Aorta (tissue), 5 donors: Measurements from ENCODE around the gene PPTC7. TPM values are rescaled to one million over a fixed set of nuclear protein-coding genes. Genes with fewer than 3 reads are reported as not detected.
"Not testable (repeated sequence)": the region's sequence is repeated elsewhere in the genome, so short reads cannot be mapped to it uniquely, and the experiment has no call there.

Source experiments
- ATAC-seq: fragments of 200-7000 bp; cut with Tn5 transposase; one replicate; pipeline ENCODE4 v1.9.1; 2022; ENCODE audit warnings: moderate library complexity; ENCODE audit not compliant: low FRiP score
- DNase-seq, 2 donors: peaks; one replicate each; pipeline ENCODE4 v3.0.0-alpha.2; 2020
- H3K27ac ChIP-seq, 2 donors: one replicate each; pipeline ENCODE4 v1.5.1; 2013; ENCODE audit warnings: low read length in 2 of 2, mild to moderate bottlenecking in 2 of 2, moderate library complexity in 2 of 2, control low read depth in 1 of 2, inconsistent platforms in 1 of 2, low read depth in 1 of 2
- H3K27me3 ChIP-seq, 2 donors: one replicate each; pipeline ENCODE4 v1.6.1; 2013; ENCODE audit warnings: control low read depth in 1 of 2, low read length in 1 of 2, mild to moderate bottlenecking in 1 of 2, moderate library complexity in 1 of 2; ENCODE audit not compliant: insufficient read depth in 2 of 2, control insufficient read depth in 1 of 2
- H3K36me3 ChIP-seq, 2 donors: one replicate each; pipeline ENCODE4 v1.6.1; 2013; ENCODE audit warnings: control low read depth in 1 of 2, low read length in 1 of 2, mild to moderate bottlenecking in 1 of 2; ENCODE audit not compliant: insufficient read depth in 2 of 2, control insufficient read depth in 1 of 2
- H3K4me1 ChIP-seq, 2 donors: one replicate each; pipeline ENCODE4 v1.6.1; 2013; ENCODE audit warnings: low read length in 2 of 2, control low read depth in 1 of 2, mild to moderate bottlenecking in 1 of 2, moderate library complexity in 1 of 2; ENCODE audit not compliant: insufficient read depth in 2 of 2, control insufficient read depth in 1 of 2
- H3K4me3 ChIP-seq, 2 donors: one replicate each; pipeline ENCODE4 v1.5.1; 2013; ENCODE audit warnings: low read length in 2 of 2, control low read depth in 1 of 2, mild to moderate bottlenecking in 1 of 2
- H3K9me3 ChIP-seq: one replicate; pipeline ENCODE4 v1.6.1; 2013; ENCODE audit warnings: mild to moderate bottlenecking, low read length; ENCODE audit not compliant: control insufficient read depth
- WGBS, 2 donors: extraction: QIAGEN DNeasy Blood & Tissue Kit; methylation state at CpG; one replicate each; pipeline ENCODE4 v1.1.7; 2013; 5-methylcytosine and 5-hydroxymethylcytosine counted together
- intact Hi-C, 2 donors: fragments of 100-400 bp; cut with DNase I; formaldehyde crosslinking; loops; one replicate each; pipeline versions ENCODE4 v1.14.2 to v1.15.0; 2022
- polyA plus RNA-seq, 2 donors: library from polyadenylated mRNA; stranded (reverse); fragments of 200-250 nt; gene quantifications; one replicate each; pipeline ENCODE4 v1.2.3, GENCODE V29; 2013
- total RNA-seq, 2 donors: library from RNA; stranded (reverse); fragmentation: NEBNext Ultra II Directional; extraction: Animal tissue kit (Norgen Biotek cat#: 25700); gene quantifications; one replicate each; pipeline ENCODE4 v1.2.1, GENCODE V29; 2021
- donor health status: healthy with polysubstance abuse.
- donor health status: Bipolar disorder and iron deficiency.
- donor health status: DM: no; HTN: no; CAD: no.
- donor health status: DM: no; HTN: no; CAD: no.
- donor health status: DM: yes; HTN: yes; CAD: no.

Gene PPTC7
- total and polyA plus RNA-seq, 4 donors, result 8.5 to 21.8 (median 13.3) TPM

DNA sequence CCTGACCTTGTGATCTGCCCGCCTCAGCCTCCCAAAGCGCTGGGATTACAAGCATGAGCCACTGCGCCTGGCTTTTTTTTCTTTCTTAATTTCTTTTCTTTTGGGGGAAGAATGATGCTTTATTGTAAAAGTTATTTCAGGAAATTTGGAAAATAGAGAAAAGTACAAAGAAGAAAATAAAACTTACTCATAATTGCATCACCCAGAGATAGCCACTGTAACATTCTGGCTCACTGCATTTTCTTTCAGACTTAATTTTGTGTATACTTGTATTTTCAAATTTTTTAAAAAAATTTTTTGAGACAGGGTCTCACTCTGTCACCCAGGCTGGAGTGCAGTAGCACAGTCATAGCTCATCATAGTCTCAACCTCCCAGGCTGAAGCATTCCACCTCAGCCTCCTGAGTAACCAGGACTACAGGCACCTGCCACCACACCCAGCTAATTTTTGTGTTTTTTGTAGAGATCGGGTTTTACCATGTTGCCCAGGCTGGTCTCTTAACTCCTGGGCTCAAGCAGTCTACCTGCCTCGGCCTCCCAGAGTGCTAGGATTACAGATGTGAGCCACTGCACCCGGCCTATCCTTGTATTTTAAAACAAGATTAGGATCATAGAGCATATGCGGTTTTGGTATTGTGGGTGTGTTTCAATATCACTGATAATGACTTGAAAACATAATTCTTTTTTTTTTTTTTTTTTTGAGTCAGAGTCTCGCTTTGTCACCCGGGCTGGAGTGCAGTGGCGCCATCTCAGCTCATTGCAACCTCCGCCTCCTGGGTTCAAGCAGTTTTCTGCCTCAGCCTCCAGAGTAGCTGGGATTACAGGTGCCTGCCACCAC is 62.0 kb downstream of the PPTC7 start:
- H3K27me3 ChIP-seq, H3K4me1 ChIP-seq, H3K9me3 ChIP-seq, H3K4me3 ChIP-seq, DNase-seq, intact Hi-C loops, ATAC-seq, H3K36me3 ChIP-seq, H3K27ac ChIP-seq: not testable (repeated sequence)
- 94 to 96% methylated on average over 11 of the region's 11 CpGs for WGBS, 2 donors

DNA sequence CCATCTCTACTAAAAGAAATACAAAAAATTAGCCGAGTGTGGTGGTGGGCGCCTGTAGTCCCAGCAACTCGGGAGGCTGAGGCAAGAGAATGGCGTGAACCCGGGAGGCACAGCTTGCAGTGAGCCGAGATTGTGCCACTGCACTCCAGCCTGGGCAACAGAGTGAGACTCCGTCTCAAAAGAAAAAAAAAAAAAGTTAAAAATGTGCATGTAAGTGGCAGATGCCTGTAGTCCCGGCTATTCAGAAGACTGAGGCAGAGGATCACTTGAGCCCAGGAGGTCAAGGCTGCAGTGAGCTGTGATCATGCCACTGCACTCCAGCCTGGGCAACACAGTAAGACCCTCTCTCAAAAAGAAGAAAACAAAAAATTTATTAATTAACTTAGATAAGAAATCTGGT is 65.1 kb downstream of the PPTC7 start:
- H3K27ac ChIP-seq, H3K9me3 ChIP-seq, H3K36me3 ChIP-seq, H3K27me3 ChIP-seq, H3K4me1 ChIP-seq, DNase-seq, intact Hi-C loops, H3K4me3 ChIP-seq, ATAC-seq: not testable (repeated sequence)
- 89 to 94% methylated on average over 6 to 8 of the region's 8 CpGs for WGBS, 2 donors

GRCh38 chr12:110516995-110517394 is 66.1 kb downstream of the PPTC7 start:
- WGBS, 2 donors, result 82 to 87% methylated on average over 3 of the region's 3 CpGs
- intact Hi-C loops, result no loop called here
- no peaks in the 10 kb centered on the region for H3K36me3 ChIP-seq

DNA sequence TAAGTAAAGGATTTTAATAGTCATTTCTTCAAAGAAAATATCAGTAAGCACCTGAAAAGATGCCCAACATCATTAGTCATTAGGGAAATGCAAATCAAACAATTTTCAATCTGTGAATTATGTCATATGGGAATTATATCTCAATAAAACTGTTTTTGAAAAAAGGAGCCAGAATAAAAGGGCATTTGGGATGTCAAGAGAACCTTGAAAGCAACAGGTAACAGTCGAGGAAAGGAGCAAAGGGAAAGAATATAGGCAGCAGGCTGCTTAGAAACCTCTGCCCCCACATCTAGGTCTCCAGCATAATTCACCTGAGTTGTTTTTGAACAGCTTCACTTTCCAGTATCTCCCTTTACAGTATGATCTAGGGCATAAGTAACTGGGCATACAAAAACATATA is 68.8 kb downstream of the PPTC7 start:
- 71 to 74% methylated on average over 1 of the region's 1 CpG for WGBS, 2 donors

More at GRCh38 chr12:110516995-110517394, 66.1 kb downstream of the PPTC7 start:
- DNase-seq (no peak), ATAC-seq (no peak)
- Histone ChIP-seq H3K27ac (no peak overlapping the region), H3K9me3 (no peaks in the 10 kb centered on the region), H3K4me1 (no peaks in the 10 kb centered on the region), H3K27me3 (no peaks in the 10 kb centered on the region), H3K4me3 (no peak overlapping the region)

DNA sequence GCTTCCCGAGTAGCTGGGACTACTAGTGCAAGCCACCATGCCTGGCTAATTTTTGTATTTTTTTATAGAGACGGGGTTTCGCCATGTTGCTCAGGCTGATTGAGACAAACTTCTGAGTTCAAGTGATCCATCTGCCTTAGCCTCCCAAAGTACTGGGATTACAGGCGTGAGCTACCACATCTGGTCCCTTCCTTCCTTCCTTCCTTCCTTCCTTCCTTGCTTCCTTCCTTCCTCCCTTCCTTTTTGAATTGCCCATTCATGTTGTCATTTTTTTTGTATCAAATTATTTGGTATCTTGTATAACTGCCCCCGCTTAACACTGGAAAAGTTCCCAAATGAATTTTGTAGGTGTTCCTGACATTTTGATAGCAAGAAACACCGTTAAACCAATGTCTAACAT is 69.3 kb downstream of the PPTC7 start:
- Histone ChIP-seq H3K27ac (no peak overlapping the region), H3K4me1 (no peaks in the 10 kb centered on the region), H3K27me3 (no peaks in the 10 kb centered on the region), H3K9me3 (no peaks in the 10 kb centered on the region), H3K36me3 (no peaks in the 10 kb centered on the region), H3K4me3 (no peak overlapping the region)
- WGBS, 2 donors, result 62 to 78% methylated on average over 6 of the region's 6 CpGs
- ATAC-seq (no peak), DNase-seq (no peak)
- intact Hi-C loops, result loop anchor here (2.0 to 5.0 kb wide), 2 partner anchors 88 to 375 kb away; no protein-coding TSS in a partner anchor

More for the DNA sequence above, 68.8 kb downstream of the PPTC7 start:
- no peaks in the 10 kb centered on the region for H3K36me3 ChIP-seq
- ATAC-seq (no peak), DNase-seq (no peak)
- no peak overlapping the region for H3K27ac ChIP-seq
- intact Hi-C loops, result loop anchor here in 1 of 2 donors (5.0 kb wide), 1 partner anchor 88 kb away; no protein-coding TSS in a partner anchor
- H3K4me1 ChIP-seq, result no peaks in the 10 kb centered on the region
- no peak overlapping the region for H3K4me3 ChIP-seq
- no peaks in the 10 kb centered on the region for H3K9me3 ChIP-seq
- no peaks in the 10 kb centered on the region for H3K27me3 ChIP-seq

DNA sequence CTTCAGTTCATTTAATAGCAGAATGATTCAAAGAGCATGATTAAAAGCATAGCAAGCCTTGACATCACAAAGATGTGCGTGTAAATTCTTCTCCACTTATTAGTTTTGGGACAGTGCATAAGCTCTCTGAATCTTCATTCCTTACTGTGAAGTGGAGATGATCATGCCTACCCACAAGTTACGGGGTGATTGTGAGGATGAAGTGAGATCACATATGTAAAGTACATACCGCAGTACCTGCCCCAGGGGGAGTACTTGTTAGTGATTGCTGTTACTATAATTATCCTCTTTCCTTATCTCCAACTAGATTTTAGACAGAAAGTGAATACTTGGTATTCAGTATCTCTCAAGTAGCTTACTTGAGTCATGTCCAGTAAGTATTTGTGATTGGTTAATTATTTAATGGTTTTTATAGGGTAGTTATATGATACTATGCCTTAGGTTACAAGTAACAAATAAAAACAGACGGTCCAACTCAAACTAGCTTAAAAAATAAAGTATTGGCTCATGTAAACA is 75.0 kb downstream of the PPTC7 start:
- H3K4me1 ChIP-seq, result no peaks in the 10 kb centered on the region
- no peak overlapping the region for H3K4me3 ChIP-seq
- DNase-seq (no peak), ATAC-seq (no peak)
- no peaks in the 10 kb centered on the region for H3K27me3 ChIP-seq
- no peak overlapping the region for H3K27ac ChIP-seq
- WGBS, 2 donors, result 88 to 90% methylated on average over 4 of the region's 4 CpGs
- H3K36me3 ChIP-seq, result no peaks in the 10 kb centered on the region
- intact Hi-C loops, result no loop called here
- H3K9me3 ChIP-seq, result no peaks in the 10 kb centered on the region

DNA sequence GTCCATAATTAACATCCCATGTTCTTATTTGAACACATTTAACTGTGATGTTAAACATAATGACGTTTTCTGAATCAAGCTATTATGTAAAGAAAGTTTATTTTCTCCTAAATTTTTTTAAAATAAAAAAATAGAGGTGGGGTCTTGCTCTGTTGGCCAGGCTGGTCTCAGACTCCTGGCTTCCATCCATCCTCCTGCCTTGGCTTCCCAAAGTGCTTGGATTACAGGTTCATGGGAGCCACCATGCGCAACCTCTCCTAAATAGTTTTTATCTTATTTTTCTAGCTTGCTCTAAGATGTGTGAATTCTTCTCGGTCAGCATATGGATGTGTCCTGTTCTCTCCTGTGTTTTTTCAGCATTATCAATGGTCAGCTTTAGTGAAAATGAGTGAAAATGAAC is 77.8 kb downstream of the PPTC7 start:
- H3K27me3 ChIP-seq, result no peaks in the 10 kb centered on the region
- WGBS, 2 donors, result 72 to 73% methylated on average over 3 of the region's 3 CpGs
- H3K36me3 ChIP-seq, result no peaks in the 10 kb centered on the region
- ATAC-seq, result no peak
- DNase-seq, result no peak
- intact Hi-C loops, result no loop called here
- H3K9me3 ChIP-seq, result no peaks in the 10 kb centered on the region
- no peak overlapping the region for H3K27ac ChIP-seq
- peaks cover 0 to 6% of the 10 kb centered on the region in 2 donors for H3K4me1 ChIP-seq
- H3K4me3 ChIP-seq, result no peak overlapping the region

- H3K4me1 ChIP-seq, result peaks cover 0 to 6% of the 10 kb centered on the region in 2 donors
- H3K27ac ChIP-seq, result no peak overlapping the region
- DNase-seq (no peak), ATAC-seq (no peak)
- 42 to 65% methylated on average over 1 of the region's 1 CpG for WGBS, 2 donors
- intact Hi-C loops, result loop anchor here (2.0 to 5.0 kb wide), 3 partner anchors 35 to 79 kb away; partner anchors contain the start of genes FAM216A (in 2 of the 2), GPN3 (in 2 of the 2) and PPTC7 (in 1 of the 2)
- H3K9me3 ChIP-seq, result no peaks in the 10 kb centered on the region
- no peaks in the 10 kb centered on the region for H3K36me3 ChIP-seq
- no peaks in the 10 kb centered on the region for H3K27me3 ChIP-seq
- H3K4me3 ChIP-seq, result no peak overlapping the region
These were observed 79.7 kb downstream of the PPTC7 start for GRCh38 chr12:110503432-110503831.
